HG03064 (cell line): Measurements from ENCODE around the gene ANKMY1.

Experiments used
- ATAC-seq: cut with Tn5 transposase; IDR thresholded peaks from one replicate; pipeline ENCODE4 v1.9.1; 2021; ENCODE audit warnings: low read depth; ENCODE audit not compliant: unreplicated experiment

ANKMY1 gene

GRCh38 chr2:240481720-240482119 is 76.1 kb downstream of the ANKMY1 start:
- no peak for ATAC-seq

GRCh38 chr2:240480834-240481623 is 76.8 kb downstream of the ANKMY1 start:
- ATAC-seq = no peak

- no peak for ATAC-seq
Observed at GRCh38 chr2:240479111-240479501, 78.7 kb downstream of the ANKMY1 start.

GRCh38 chr2:240478346-240479110 is 79.3 kb downstream of the ANKMY1 start:
- no peak for ATAC-seq

GRCh38 chr2:240477916-240478315 is 79.9 kb downstream of the ANKMY1 start:
- ATAC-seq = no peak

- no peak for ATAC-seq
Observed at GRCh38 chr2:240473211-240473610, 84.6 kb downstream of the ANKMY1 start.

- no peak for ATAC-seq
Observed at GRCh38 chr2:240472078-240472790, 85.6 kb downstream of the ANKMY1 start.

- ATAC-seq = no peak
Observed at GRCh38 chr2:240469740-240470139, 88.0 kb downstream of the ANKMY1 start.

GRCh38 chr2:240469239-240469636 is 88.5 kb downstream of the ANKMY1 start:
- no peak for ATAC-seq

- ATAC-seq = no peak
Observed at GRCh38 chr2:240468303-240469238, 89.2 kb downstream of the ANKMY1 start.

GRCh38 chr2:240467659-240468302 is 90.0 kb downstream of the ANKMY1 start:
- no peak for ATAC-seq

GRCh38 chr2:240467149-240467642 is 90.6 kb downstream of the ANKMY1 start:
- no peak for ATAC-seq

- no peak for ATAC-seq
Observed at GRCh38 chr2:240466579-240467148, 91.1 kb downstream of the ANKMY1 start.

GRCh38 chr2:240465765-240466578 is 91.8 kb downstream of the ANKMY1 start:
- ATAC-seq = no peak

- ATAC-seq = no peak
Observed at GRCh38 chr2:240465268-240465764, 92.5 kb downstream of the ANKMY1 start.

GRCh38 chr2:240464514-240465241 is 93.1 kb downstream of the ANKMY1 start:
- ATAC-seq = no peak

- no peak for ATAC-seq
Observed at GRCh38 chr2:240463866-240464481, 93.8 kb downstream of the ANKMY1 start.
